HG03095 (cell line): ENCODE results near the gene ACTR6.
A peak's percentile ranks its signal among the peaks of the same experiment; 100 is the strongest.

Experiments used
- ATAC-seq: cut with Tn5 transposase; IDR thresholded peaks from one replicate; pipeline ENCODE4 v1.9.1; 2021; ENCODE audit warnings: moderate library complexity; ENCODE audit not compliant: unreplicated experiment

ACTR6 gene

DNA sequence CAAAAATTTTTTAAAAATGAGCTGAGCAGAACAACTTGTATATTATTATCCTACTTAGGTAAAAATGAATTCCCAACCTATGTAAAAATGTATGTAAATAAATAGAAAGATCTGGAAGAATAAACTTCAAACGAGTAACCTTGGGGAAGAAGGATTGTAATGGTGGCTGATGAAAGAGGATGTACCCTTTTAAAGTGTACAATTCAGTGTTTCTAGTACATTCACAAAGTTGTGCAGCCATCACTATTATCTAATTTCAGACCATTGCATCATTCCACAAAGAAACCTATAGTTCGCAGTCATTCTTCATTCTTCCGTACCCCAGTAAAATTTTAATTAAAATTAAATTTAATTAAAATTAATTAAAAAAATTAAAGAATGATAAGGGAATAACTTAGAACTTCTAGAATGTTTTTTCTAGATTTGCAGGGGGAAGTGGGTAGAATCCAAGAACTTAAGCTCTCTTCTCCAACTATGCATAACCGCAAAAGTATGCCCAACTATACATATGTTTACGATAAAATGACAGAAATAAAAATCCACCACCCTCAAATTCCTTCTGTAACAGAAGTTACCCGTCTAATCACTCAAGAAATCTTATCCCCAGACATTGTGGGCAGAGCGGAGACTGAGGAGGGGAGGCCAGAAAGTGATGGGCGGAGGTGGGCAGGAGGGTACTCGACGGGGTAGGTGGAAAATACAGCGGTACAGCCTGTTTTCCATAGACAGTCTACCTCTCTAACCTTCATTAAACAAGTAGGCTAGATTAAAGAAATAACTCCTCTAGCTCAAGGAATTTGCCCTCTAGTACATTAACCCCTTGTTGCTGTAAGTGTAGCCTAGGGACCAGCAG is 65.3 kb downstream of the ACTR6 start:
- ATAC-seq, result no peak

DNA sequence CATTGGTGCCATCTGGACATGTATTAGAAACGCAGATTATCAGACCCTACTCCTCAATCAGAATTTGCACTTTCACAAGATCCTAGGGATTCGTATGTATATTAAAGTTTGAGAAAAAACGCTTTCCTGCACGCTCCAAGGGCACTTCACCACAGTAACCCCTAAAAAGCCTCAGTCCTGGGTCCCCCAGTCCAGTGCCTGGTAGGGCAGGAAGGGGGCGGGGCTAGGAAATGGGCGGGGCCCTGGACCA is 65.9 kb downstream of the ACTR6 start:
- ATAC-seq, result peak; percentile 85

DNA sequence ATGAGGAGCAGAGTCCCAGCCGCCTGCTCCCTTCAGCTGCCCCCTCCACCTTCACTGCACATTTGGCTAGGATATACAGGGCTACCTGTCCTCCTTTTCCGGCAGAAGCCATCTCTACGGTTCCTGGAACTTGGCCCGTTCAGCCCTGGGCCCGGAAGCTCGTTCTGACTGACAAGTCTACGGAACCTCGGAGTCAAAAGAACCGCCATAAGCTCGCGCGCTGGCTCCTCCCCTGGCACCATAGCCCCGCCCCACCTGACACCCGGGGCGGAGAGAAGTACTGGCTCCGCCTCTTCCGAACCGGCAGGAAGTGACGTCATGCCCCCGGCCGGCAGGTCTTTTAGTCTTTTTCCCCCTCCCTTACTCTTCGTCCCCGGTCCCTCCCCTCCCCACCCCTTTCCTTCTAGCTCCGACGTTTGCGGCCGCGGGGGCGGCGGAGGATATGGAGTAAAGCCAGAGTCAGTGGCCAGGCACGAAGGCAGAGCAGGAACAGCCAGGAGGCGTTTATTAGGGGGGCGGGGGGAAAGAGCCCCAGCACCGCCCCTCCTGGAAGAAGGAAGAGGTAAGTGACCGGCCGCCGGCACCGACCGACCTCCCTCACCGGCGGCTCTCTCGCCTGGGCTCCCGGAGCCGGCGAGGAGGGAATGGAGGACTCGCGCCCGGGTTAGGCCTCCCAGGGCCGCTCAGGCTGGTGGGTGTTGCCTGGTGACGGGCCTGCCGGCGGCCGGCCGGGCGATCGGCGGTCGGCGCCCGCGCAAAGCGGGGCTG is 66.4 kb downstream of the ACTR6 start, which contains the start of the genes DEPDC4 and SCYL2:
TSS of gene DEPDC4 (minus strand) at position 245 of the 768 bp plus-strand sequence. CDS start at position 242, 3 bp downstream.
TSS of gene SCYL2 (plus strand) at position 343 of the 768 bp plus-strand sequence. CDS start 15,794 bp downstream, outside the sequence.
- ATAC-seq, result peak; percentile 91

DNA sequence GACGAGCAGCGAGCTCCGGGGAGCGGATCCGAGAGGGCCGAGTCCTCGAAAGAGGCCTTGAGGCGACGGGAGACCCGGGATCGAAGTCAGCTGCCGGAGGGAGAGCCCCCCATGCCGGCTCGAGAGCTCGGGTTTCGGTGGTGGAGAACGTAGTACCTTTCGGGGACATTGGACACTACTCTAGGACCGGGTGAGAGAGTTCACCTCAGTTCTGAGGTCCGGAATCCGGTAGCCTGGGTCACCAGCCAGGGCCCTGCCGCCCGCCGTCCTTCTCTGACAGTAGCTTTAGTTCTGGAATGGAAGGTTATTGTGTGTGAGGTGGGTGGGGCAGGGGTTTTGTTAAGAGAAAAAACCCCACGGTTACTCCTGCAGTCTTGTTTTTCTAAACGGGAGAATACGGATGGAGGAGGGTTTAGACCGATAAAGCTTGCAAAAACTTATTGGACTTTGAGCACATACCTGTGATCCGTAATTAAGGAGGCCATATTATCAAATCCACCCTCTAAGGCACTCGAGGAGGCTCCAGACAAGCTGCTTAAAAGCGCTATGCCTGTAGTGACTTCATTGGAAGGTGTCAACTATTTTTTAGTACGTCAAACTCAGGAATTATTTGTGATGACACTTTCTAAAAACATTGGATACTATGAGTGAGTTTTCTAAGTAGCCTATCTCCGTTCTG is 67.1 kb downstream of the ACTR6 start:
- peak; percentile 14 for ATAC-seq

DNA sequence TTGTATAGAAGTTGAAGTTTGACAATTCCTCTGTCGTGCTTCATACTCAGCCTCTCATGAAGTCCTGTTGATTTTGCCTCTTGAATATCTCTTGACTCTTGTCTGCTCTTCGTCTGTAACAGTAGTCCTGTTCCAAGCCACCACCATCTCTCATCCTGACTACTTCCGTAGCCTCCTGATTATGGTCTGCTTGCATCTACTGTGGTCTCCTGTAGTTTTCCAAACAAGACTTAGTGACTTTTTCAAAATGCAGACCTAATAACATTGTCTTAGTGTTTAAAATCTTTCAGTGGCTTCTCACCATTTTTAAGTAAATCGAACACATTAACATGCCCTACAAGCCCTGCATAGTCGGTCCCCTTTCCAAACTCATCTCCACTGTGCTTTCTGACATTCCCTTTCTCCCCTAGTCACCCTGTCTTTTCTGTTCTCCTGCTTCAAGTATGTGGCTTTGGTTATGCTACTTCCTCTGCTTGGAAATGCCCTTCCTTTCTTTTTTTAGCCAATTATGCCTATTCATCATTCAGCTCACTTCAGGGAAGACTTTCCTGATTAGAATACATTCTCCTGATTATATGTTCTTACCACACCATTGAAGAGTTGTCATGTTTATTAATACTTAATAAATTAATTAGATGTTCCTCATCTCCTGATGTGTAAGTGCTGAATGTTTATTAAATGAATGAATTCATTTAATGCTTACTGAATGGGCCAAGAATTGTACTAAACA is 68.4 kb downstream of the ACTR6 start:
- ATAC-seq, result no peak

DNA sequence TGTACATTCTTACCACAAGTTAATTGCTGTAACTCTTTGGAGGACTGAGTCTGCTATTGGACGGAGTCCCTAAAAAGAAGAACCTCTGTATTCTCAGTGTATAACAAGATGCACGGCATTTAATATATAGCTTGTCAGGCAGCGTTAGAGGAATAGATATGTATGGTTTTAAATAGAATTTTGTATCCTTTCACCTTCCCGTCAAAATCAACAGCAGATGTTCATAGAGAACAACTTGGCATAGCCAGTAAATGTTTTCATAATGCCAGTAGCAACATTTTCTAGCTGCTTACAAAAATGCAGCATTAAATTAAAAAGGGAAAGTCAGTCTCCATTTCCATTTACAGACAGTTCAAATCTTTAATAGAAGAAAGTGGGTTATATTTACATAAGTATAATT is 73.2 kb downstream of the ACTR6 start:
- ATAC-seq, result no peak
